Measurements from ENCODE around the gene F2.

Gene F2

GRCh38 chr11:46743693-46744339, 24.8 kb downstream of the F2 start:
- DNase-seq = no peak

GRCh38 chr11:46745328-46745727, 26.3 kb downstream of the F2 start:
- DNase-seq = no peak

GRCh38 chr11:46745995-46746394, 27.0 kb downstream of the F2 start:
- no peak for DNase-seq

- DNase-seq = no peak
These were observed 28.1 kb downstream of the F2 start for GRCh38 chr11:46747150-46747549.

- peak in 1 of 4 experiments; percentile 3 for DNase-seq
These were observed 36.9 kb downstream of the F2 start for GRCh38 chr11:46755962-46756361.

DNA sequence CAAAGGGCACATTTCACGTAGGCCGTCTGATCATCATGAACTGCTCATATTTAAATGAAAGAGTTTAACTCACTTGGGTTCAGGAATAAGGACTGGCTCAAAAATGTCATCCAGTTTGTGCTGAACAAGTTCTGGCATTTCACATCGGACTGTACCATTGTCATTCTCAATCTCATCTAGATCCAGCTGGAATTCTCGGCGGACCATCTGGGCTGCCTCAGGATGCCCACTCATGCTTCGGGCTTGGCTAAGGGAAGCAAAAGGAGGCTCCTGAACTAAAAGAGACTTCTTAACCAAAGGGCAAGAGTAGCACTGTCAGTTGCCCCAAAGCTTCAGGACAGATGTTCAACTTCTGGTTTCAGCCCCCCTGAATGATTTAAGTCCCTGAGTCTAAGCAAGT, 40.2 kb downstream of the F2 start:
- DNase-seq = no peak

GRCh38 chr11:46760429-46761128, 41.6 kb downstream of the F2 start:
- DNase-seq = no peak

GRCh38 chr11:46761807-46762206, 42.8 kb downstream of the F2 start:
- DNase-seq = no peak

DNA sequence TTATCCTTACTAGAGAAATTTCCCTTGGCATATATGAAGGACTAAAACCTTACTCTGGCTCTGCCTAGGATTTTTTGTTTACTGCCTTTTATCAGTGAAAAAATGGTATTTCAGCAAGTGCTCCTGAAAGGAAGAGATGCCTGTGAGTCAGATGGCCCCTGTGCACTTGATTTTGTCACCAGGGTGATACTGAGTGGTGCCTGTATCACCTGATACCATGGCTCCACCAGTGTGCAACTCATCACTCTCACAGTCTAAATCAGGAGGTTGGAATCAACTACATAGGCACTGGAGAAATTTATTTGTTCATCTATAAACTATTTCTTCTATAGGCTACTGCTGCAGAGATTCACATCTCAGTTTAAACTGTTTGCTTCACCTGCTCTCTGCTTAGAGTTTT, 43.2 kb downstream of the F2 start:
- DNase-seq = no peak

DNA sequence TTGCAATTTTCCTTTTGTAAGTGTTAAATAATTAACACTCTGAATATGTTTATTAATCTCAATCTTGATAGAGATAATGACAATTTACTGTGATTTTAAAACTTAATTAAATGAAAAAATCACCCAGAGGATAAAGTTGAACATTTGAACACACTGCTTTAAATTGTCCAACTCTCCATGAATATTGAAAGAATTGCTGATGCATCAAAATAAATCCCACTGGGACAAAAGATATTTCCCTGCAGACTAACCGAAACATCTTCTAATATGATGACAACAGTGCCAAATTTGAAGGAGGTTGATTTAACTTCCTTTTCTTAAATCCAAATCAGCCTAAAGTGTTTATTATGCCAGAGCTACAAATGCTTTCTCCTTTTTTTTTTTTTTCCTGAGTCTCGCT, 47.6 kb downstream of the F2 start:
- no peak for DNase-seq

DNA sequence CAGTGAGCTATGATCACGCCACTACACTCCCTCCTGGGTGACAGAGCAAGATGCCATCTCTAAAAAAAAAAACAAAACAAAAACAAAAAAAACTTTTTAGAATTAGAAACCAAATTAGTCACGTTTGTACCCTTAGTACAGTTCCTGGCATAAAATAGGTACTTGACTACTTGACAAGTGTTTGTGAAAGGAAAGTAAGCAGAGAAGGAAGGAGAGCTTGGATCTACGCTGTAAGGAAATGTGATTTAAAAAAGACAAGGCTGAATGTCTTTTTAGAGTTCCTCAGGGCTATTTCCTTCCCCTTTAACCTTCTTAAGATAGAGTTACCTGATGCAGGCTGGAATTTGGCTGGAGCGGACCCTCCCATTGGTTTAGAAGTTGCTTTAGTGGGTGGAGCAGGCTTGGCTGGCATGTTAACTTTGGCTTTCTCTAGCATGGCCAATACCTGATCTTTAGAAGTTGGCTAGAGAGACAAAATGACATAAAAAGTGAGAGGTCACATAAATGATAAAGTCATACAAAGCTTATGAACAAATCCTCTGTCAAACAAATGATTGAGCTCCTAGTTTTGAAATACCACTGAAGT, 50.7 kb downstream of the F2 start:
- DNase-seq = no peak

DNA sequence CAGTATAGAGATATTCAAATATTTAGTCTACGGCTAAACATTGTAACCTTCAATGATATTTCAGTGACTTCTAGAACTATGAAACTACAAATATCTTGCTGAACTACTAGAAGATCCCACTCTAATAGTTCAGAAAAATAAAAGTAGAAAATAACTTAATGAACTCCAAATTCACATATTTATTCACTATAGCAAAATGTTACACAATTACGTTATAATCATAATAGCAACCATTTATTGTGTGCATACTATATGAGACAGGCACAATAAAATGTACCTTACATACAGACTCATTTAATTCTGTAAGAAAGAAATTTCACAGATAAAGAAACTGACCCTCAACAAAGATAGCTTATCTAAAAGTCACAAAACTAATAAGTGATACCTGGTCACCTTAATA, 57.9 kb downstream of the F2 start:
- no peak for DNase-seq

DNA sequence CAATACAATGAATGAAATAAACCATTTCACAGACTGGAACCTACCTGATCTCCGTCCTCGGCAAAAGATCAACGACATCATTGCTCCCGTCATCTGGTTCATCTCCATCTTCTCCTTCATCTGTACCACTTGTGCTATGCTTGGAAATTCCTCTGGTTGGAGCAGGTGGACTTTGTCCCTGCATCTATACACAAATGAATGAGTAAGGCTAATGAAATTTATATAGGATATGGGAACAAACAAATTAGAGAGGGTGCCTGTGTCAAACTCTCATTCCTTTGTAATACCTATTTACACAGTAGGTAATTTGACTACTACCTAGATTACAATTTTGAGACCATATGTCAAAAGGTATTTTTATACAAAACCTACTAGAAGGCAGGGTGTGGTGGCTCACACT, 59.4 kb downstream of the F2 start:
- DNase-seq = no peak
